ENCODE results near the gene ALOX5.

ALOX5 gene

DNA sequence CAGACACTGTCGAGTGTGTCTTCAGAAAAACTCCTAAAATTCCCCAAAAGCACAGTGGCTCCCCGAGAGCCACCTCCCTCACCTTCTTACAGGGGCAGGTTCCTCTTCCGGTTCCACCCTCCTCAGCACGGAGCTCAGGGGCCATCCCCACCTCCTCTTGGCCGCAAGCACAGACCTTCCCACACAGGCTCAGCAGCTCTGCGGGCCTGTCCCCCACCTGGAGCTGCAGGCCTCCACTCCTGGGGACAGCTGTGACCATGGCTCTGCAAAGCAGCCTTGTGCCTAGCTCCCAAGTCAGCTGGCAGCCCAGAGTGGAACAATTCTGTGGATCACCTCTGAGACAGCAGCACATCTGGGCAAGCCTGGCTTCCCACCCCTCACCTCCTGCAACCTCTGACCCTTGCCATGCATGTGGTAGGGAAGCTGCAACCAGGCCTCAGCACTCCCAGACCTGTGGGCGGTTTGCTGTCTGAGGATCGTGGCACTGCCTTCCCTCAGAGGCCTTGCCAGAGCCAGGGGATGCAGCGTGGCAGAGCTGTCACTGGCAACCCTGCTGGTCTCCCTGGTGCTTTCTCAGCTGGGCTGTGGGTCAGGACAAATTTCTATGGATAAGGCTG, 79.7 kb downstream of the ALOX5 start:
- Histone ChIP-seq H3K23ac (ENCODE audit: low read length in 2 of 2) (no peak overlapping the region), H3K79me1 (replicated peaks; ENCODE audit: low read length, poor library complexity, severe bottlenecking) (no peaks in the 10 kb centered on the region), H3K4me3 (ENCODE audit: insufficient read depth in 1 of 2, low read depth in 1 of 2, low read length in 2 of 2) (no peak overlapping the region), H3K4me2 (ENCODE audit: low read length, poor library complexity, severe bottlenecking) (no peak overlapping the region), H2BK12ac (ENCODE audit: low read length in 2 of 2) (no peak overlapping the region), H4K91ac (ENCODE audit: low read length) (no peak overlapping the region), H3K4me1 (ENCODE audit: control insufficient read depth, insufficient read depth, low read depth, low read length) (peaks cover 4% of the 10 kb centered on the region), H3K14ac (ENCODE audit: low read length in 2 of 2) (no peak overlapping the region), H2BK5ac (ENCODE audit: low read depth, low read length, poor library complexity, severe bottlenecking) (no peak overlapping the region), H2AFZ (ENCODE audit: low read depth, low read length) (no peak overlapping the region), H3K9ac (ENCODE audit: low read length) (no peak overlapping the region), H3K27me3 (ENCODE audit: control insufficient read depth in 1 of 2, insufficient read depth in 1 of 2, low read length in 2 of 2) (no peaks in the 10 kb centered on the region), H3K18ac (ENCODE audit: low read depth in 1 of 2, low read length in 2 of 2) (no peak overlapping the region), H3K36me3 (ENCODE audit: control insufficient read depth in 1 of 2, insufficient read depth in 2 of 2, low read depth in 1 of 2, low read length in 2 of 2) (peaks cover 28 to 31% of the 10 kb centered on the region in 2 experiments), H3K4ac (ENCODE audit: low read depth in 1 of 2, low read length in 2 of 2) (no peak overlapping the region), H2BK120ac (ENCODE audit: low read depth, low read length) (no peak overlapping the region), H3K9me3 (ENCODE audit: control insufficient read depth, low read length) (no peaks in the 10 kb centered on the region), H3K27ac (ENCODE audit: low read length, poor library complexity, severe bottlenecking) (no peak overlapping the region), H2AK5ac (ENCODE audit: low read length, severe bottlenecking) (no peak overlapping the region), H2BK15ac (ENCODE audit: low read depth, poor library complexity, severe bottlenecking) (no peak overlapping the region), H4K8ac (ENCODE audit: low read length) (no peak overlapping the region)
- WGBS = 84% methylated on average over 9 of the region's 9 CpGs
- no peak for DNase-seq

DNA sequence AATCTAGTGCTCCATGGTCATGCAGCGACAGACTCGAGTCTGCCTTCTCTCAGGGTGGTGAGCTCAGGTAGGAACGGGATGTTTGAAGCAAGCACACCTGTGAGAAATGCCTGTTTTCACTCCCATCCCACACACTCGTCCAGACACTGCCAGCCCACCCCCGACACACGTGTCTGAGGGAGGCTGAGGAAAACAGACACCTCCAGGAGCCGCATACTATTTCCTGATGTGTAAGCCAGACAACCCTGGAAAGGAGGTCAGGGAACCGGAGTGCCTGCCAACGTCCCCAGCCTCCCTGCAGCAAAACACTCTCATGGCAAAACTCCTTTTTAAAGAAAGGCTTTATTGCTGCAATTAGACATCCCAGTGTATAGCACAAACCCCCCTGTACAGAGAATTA, 80.2 kb downstream of the ALOX5 start:
- H2BK15ac ChIP-seq (ENCODE audit: low read depth, poor library complexity, severe bottlenecking) = no peak overlapping the region
- no peak overlapping the region for H3K4me3 ChIP-seq (ENCODE audit: insufficient read depth in 1 of 2, low read depth in 1 of 2, low read length in 2 of 2)
- H3K36me3 ChIP-seq (ENCODE audit: control insufficient read depth in 1 of 2, insufficient read depth in 2 of 2, low read depth in 1 of 2, low read length in 2 of 2) = peaks cover 32 to 36% of the 10 kb centered on the region in 2 experiments
- no peak for DNase-seq
- H3K79me1 ChIP-seq (replicated peaks; ENCODE audit: low read length, poor library complexity, severe bottlenecking) = no peaks in the 10 kb centered on the region
- H3K27ac ChIP-seq (ENCODE audit: low read length, poor library complexity, severe bottlenecking) = no peak overlapping the region
- H3K9me3 ChIP-seq (ENCODE audit: control insufficient read depth, low read length) = no peaks in the 10 kb centered on the region
- H3K27me3 ChIP-seq (ENCODE audit: control insufficient read depth in 1 of 2, insufficient read depth in 1 of 2, low read length in 2 of 2) = no peaks in the 10 kb centered on the region
- H3K9ac ChIP-seq (ENCODE audit: low read length) = no peak overlapping the region
- H2AK5ac ChIP-seq (ENCODE audit: low read length, severe bottlenecking) = no peak overlapping the region
- H2BK12ac ChIP-seq (ENCODE audit: low read length in 2 of 2) = no peak overlapping the region
- peaks cover 4% of the 10 kb centered on the region for H3K4me1 ChIP-seq (ENCODE audit: control insufficient read depth, insufficient read depth, low read depth, low read length)
- H3K4me2 ChIP-seq (ENCODE audit: low read length, poor library complexity, severe bottlenecking) = no peak overlapping the region
- no peak overlapping the region for H2AFZ ChIP-seq (ENCODE audit: low read depth, low read length)
- H3K23ac ChIP-seq (ENCODE audit: low read length in 2 of 2) = no peak overlapping the region
- no peak overlapping the region for H3K4ac ChIP-seq (ENCODE audit: low read depth in 1 of 2, low read length in 2 of 2)
- no peak overlapping the region for H4K8ac ChIP-seq (ENCODE audit: low read length)
- H4K91ac ChIP-seq (ENCODE audit: low read length) = no peak overlapping the region
- H3K14ac ChIP-seq (ENCODE audit: low read length in 2 of 2) = no peak overlapping the region
- no peak overlapping the region for H2BK5ac ChIP-seq (ENCODE audit: low read depth, low read length, poor library complexity, severe bottlenecking)
- H2BK120ac ChIP-seq (ENCODE audit: low read depth, low read length) = no peak overlapping the region
- H3K18ac ChIP-seq (ENCODE audit: low read depth in 1 of 2, low read length in 2 of 2) = no peak overlapping the region
- 46% methylated on average over 9 of the region's 9 CpGs for WGBS

GRCh38 chr10:45454859-45455258, 80.8 kb downstream of the ALOX5 start:
- Histone ChIP-seq H3K14ac (ENCODE audit: low read length in 2 of 2) (no peak overlapping the region), H3K4me2 (ENCODE audit: low read length, poor library complexity, severe bottlenecking) (no peak overlapping the region), H2BK5ac (ENCODE audit: low read depth, low read length, poor library complexity, severe bottlenecking) (no peak overlapping the region), H2BK12ac (ENCODE audit: low read length in 2 of 2) (no peak overlapping the region), H2BK120ac (ENCODE audit: low read depth, low read length) (no peak overlapping the region), H4K91ac (ENCODE audit: low read length) (no peak overlapping the region), H4K8ac (ENCODE audit: low read length) (no peak overlapping the region), H3K27me3 (ENCODE audit: control insufficient read depth in 1 of 2, insufficient read depth in 1 of 2, low read length in 2 of 2) (no peaks in the 10 kb centered on the region), H3K36me3 (ENCODE audit: control insufficient read depth in 1 of 2, insufficient read depth in 2 of 2, low read depth in 1 of 2, low read length in 2 of 2) (peaks cover 32 to 42% of the 10 kb centered on the region in 2 experiments), H3K23ac (ENCODE audit: low read length in 2 of 2) (no peak overlapping the region), H3K4me1 (ENCODE audit: control insufficient read depth, insufficient read depth, low read depth, low read length) (peaks cover 4% of the 10 kb centered on the region), H2AK5ac (ENCODE audit: low read length, severe bottlenecking) (no peak overlapping the region), H3K4me3 (ENCODE audit: insufficient read depth in 1 of 2, low read depth in 1 of 2, low read length in 2 of 2) (no peak overlapping the region), H3K18ac (ENCODE audit: low read depth in 1 of 2, low read length in 2 of 2) (no peak overlapping the region), H3K79me1 (replicated peaks; ENCODE audit: low read length, poor library complexity, severe bottlenecking) (no peaks in the 10 kb centered on the region), H2BK15ac (ENCODE audit: low read depth, poor library complexity, severe bottlenecking) (no peak overlapping the region), H3K9ac (ENCODE audit: low read length) (no peak overlapping the region), H3K27ac (ENCODE audit: low read length, poor library complexity, severe bottlenecking) (no peak overlapping the region), H3K9me3 (ENCODE audit: control insufficient read depth, low read length) (no peaks in the 10 kb centered on the region), H2AFZ (ENCODE audit: low read depth, low read length) (no peak overlapping the region), H3K4ac (ENCODE audit: low read depth in 1 of 2, low read length in 2 of 2) (no peak overlapping the region)
- 73% methylated on average over 3 of the region's 3 CpGs for WGBS
- DNase-seq = no peak

DNA sequence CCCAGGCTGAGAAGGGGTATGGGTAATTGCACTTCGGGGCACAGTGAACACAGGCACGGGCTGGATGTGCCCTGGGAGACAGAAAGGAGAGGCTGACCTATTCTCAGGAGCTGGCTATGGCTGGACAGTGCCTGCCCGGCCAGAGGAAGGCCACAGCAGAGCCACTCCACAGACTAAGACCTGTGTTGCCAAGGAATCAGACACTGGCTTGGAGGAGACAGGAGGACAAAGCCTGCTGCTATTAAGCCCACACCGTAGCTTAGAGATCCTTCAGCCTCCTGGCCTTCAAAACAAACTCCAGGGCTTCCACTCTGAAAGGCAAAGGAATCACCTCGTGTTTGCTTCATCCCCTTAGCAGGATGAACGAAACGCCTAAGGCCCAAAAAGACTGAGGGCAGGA, 82.2 kb downstream of the ALOX5 start:
- Histone ChIP-seq H3K27me3 (ENCODE audit: control insufficient read depth in 1 of 2, insufficient read depth in 1 of 2, low read length in 2 of 2) (no peaks in the 10 kb centered on the region), H3K9me3 (ENCODE audit: control insufficient read depth, low read length) (no peaks in the 10 kb centered on the region), H2BK15ac (ENCODE audit: low read depth, poor library complexity, severe bottlenecking) (no peak overlapping the region), H3K18ac (ENCODE audit: low read depth in 1 of 2, low read length in 2 of 2) (no peak overlapping the region), H2BK120ac (ENCODE audit: low read depth, low read length) (no peak overlapping the region), H3K14ac (ENCODE audit: low read length in 2 of 2) (no peak overlapping the region), H4K8ac (ENCODE audit: low read length) (no peak overlapping the region), H3K4me2 (ENCODE audit: low read length, poor library complexity, severe bottlenecking) (no peak overlapping the region), H3K27ac (ENCODE audit: low read length, poor library complexity, severe bottlenecking) (no peak overlapping the region), H3K9ac (ENCODE audit: low read length) (no peak overlapping the region), H3K23ac (ENCODE audit: low read length in 2 of 2) (no peak overlapping the region), H2BK5ac (ENCODE audit: low read depth, low read length, poor library complexity, severe bottlenecking) (no peak overlapping the region), H3K4me1 (ENCODE audit: control insufficient read depth, insufficient read depth, low read depth, low read length) (peaks cover 4% of the 10 kb centered on the region), H2AK5ac (ENCODE audit: low read length, severe bottlenecking) (no peak overlapping the region), H4K91ac (ENCODE audit: low read length) (no peak overlapping the region), H3K79me1 (replicated peaks; ENCODE audit: low read length, poor library complexity, severe bottlenecking) (no peaks in the 10 kb centered on the region), H2AFZ (ENCODE audit: low read depth, low read length) (no peak overlapping the region), H3K4me3 (ENCODE audit: insufficient read depth in 1 of 2, low read depth in 1 of 2, low read length in 2 of 2) (no peak overlapping the region), H3K4ac (ENCODE audit: low read depth in 1 of 2, low read length in 2 of 2) (no peak overlapping the region), H2BK12ac (ENCODE audit: low read length in 2 of 2) (no peak overlapping the region), H3K36me3 (ENCODE audit: control insufficient read depth in 1 of 2, insufficient read depth in 2 of 2, low read depth in 1 of 2, low read length in 2 of 2) (peaks cover 34 to 54% of the 10 kb centered on the region in 2 experiments)
- DNase-seq = no peak
- 87% methylated on average over 7 of the region's 7 CpGs for WGBS

Data from mesenchymal stem cell (in vitro differentiated cells and primary cell).